Ovary (tissue), 3 donors: Measurements from ENCODE around the gene ODAD2.

ENCODE experiments used
- CTCF ChIP-seq, 3 donors: fragments of 450-650 bp in 2 of 3; fragments of 200-600 bp in 1 of 3; IDR thresholded peaks; one replicate each; pipeline versions ENCODE4 v1.5.1 to v1.8.0; 2016 to 2022; ENCODE audit warnings: antibody characterized with exemption in 3 of 3, mild to moderate bottlenecking in 1 of 3
- EP300 ChIP-seq: sonication (generic); formaldehyde crosslinking; IDR thresholded peaks from one replicate; pipeline ENCODE4 v1.6.1; 2017; ENCODE audit warnings: antibody characterized with exemption
- POLR2A ChIP-seq: fragments of 450-650 bp; IDR thresholded peaks from one replicate; pipeline ENCODE4 v1.6.1; 2017; ENCODE audit warnings: antibody characterized with exemption, mild to moderate bottlenecking, moderate library complexity
- donor health status: DM: no; HTN: no; CAD: no.

DNA sequence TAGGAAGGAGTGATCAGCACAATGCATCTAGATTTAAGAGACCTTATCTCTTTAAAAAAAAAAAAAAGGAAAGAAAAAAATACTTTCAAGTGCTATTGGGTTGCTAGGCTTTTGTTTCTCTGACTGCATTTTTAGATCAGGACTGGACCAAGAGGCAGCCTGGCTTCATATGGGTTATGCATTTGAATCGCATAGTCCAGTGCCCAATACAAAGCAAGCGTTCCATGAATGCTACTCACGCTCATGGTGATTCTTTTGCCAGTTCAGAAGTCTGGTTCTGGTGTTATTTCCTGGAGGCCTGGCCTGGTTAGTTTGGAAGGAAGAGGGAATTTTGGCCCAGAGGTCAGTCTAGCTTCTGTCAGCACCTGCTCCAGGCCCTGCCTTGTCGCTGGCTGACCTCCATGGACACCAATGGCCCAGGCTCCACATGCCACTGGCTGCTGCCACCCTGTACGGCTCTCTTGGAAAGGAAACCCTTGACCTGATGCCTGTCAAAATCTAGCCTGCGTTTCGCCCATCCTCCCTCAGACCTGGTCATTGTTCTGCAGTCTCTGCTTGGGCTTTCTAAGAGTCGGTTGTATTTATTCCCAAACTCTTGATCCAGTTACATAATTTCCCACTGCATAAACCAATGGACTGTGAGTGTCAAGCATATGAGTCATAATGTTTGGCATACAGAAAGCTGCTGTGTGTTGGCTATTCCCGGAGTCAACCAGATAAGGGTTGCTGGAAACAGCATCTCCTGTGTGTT, 178.9 kb downstream of the ODAD2 start:
- no peak for TF ChIP-seq CTCF (IDR thresholded peaks at IDR 0.05)
- TF ChIP-seq POLR2A: no peak
- peak; percentile 4 for TF ChIP-seq EP300
